ENCODE results near the gene LRRC45.

The LRRC45 gene

DNA sequence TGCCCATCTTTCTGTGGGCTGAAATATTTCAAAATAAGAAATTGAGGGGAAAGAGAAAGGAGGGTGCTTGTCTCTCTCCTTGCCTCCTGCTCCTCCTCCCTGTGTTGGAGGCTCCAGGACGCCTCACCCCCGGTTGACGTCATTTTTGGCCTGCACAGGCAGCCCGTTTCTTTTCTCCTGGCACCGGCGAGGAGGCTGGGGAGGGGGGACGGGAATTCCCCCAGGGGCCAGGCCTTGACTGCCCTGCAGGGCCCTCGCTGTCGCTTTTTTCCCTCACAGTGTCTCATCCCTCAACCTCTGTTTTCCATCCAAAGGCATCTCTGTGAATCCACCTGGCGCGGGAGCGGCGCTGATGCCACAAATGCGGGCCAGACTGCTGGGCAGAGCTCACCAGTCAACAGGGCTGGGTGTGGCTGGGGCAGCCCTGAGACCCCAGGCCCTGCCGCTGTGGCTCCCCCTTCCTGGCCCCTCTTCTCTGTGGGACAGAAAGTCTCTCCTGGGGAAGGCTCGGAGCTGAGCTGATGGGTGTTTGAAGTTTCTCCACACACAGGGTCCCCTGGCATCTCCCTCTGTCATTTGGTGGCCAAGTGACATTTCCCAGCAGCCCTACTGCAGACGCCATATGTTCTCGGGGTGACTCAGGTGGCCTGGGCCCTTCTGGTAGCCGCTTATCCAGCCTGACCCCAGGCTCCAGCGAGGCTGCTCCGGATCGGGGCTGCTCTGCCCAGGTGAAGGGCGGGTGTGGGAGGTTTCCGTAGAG is 16.5 kb upstream of the LRRC45 start:
- H3K27ac ChIP-seq (ENCODE audit: low read depth, low read length), result no peak overlapping the region

DNA sequence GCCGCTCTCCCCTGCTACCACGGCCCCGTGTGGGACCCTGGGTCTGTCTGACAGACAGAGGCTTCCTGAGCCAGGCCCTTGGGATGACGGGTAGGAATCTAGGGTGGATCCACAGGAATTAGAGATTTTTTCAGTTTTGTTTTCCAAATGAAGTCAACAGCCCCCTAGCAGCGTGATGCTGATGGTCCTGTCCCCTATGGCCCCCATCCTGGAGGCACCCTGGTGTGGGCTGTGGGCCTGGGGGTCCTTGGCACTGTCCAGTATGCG is 15.9 kb upstream of the LRRC45 start:
- Histone ChIP-seq H4K20me1 (ENCODE audit: control insufficient read depth, insufficient read depth, low read depth, low read length) (no peaks in the 10 kb centered on the region), H3K79me2 (ENCODE audit: control insufficient read depth, low read length) (no peaks in the 10 kb centered on the region), H3K36me3 (ENCODE audit: control insufficient read depth, low read length) (no peaks in the 10 kb centered on the region), H3K9me2 (replicated peaks; ENCODE audit: control insufficient read depth, low read length) (no peaks in the 10 kb centered on the region), H3K4me1 (ENCODE audit: control insufficient read depth, low read length) (no peaks in the 10 kb centered on the region), H3K27ac (ENCODE audit: low read depth, low read length) (no peak overlapping the region), H3K4me3 (ENCODE audit: low read length) (no peak overlapping the region), H3K9me3 (ENCODE audit: control insufficient read depth, insufficient read depth, low read length) (no peaks in the 10 kb centered on the region), H3K4me2 (ENCODE audit: low read length) (no peak overlapping the region), H3F3A (ENCODE audit: control insufficient read depth, insufficient read depth) (no peaks in the 10 kb centered on the region), H3K27me3 (ENCODE audit: control insufficient read depth, low read length) (no peaks in the 10 kb centered on the region)
- TF ChIP-seq, protein P1, sequence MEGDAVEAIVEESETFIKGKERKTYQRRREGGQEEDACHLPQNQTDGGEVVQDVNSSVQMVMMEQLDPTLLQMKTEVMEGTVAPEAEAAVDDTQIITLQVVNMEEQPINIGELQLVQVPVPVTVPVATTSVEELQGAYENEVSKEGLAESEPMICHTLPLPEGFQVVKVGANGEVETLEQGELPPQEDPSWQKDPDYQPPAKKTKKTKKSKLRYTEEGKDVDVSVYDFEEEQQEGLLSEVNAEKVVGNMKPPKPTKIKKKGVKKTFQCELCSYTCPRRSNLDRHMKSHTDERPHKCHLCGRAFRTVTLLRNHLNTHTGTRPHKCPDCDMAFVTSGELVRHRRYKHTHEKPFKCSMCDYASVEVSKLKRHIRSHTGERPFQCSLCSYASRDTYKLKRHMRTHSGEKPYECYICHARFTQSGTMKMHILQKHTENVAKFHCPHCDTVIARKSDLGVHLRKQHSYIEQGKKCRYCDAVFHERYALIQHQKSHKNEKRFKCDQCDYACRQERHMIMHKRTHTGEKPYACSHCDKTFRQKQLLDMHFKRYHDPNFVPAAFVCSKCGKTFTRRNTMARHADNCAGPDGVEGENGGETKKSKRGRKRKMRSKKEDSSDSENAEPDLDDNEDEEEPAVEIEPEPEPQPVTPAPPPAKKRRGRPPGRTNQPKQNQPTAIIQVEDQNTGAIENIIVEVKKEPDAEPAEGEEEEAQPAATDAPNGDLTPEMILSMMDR (IDR thresholded peaks at IDR 0.05; ENCODE audit: low read depth, low read length, poor library complexity, severe bottlenecking), result no peak
- TF ChIP-seq EZH2phosphoT487 (IDR thresholded peaks at IDR 0.05; ENCODE audit: borderline replicate concordance, low read length), result no peak

More for the DNA sequence above, 16.5 kb upstream of the LRRC45 start:
- Histone ChIP-seq H3K36me3 (ENCODE audit: control insufficient read depth, low read length) (no peaks in the 10 kb centered on the region), H3K9me2 (replicated peaks; ENCODE audit: control insufficient read depth, low read length) (no peaks in the 10 kb centered on the region), H3K27me3 (ENCODE audit: control insufficient read depth, low read length) (no peaks in the 10 kb centered on the region), H3K79me2 (ENCODE audit: control insufficient read depth, low read length) (no peaks in the 10 kb centered on the region), H3K9me3 (ENCODE audit: control insufficient read depth, insufficient read depth, low read length) (no peaks in the 10 kb centered on the region), H4K20me1 (ENCODE audit: control insufficient read depth, insufficient read depth, low read depth, low read length) (no peaks in the 10 kb centered on the region), H3K4me3 (ENCODE audit: low read length) (no peak overlapping the region), H3K4me1 (ENCODE audit: control insufficient read depth, low read length) (no peaks in the 10 kb centered on the region), H3K4me2 (ENCODE audit: low read length) (no peak overlapping the region), H3F3A (ENCODE audit: control insufficient read depth, insufficient read depth) (no peaks in the 10 kb centered on the region)
- TF ChIP-seq, protein P1 (IDR thresholded peaks at IDR 0.05; ENCODE audit: low read depth, low read length, poor library complexity, severe bottlenecking), result no peak
- no peak for TF ChIP-seq EZH2phosphoT487 (IDR thresholded peaks at IDR 0.05; ENCODE audit: borderline replicate concordance, low read length)

DNA sequence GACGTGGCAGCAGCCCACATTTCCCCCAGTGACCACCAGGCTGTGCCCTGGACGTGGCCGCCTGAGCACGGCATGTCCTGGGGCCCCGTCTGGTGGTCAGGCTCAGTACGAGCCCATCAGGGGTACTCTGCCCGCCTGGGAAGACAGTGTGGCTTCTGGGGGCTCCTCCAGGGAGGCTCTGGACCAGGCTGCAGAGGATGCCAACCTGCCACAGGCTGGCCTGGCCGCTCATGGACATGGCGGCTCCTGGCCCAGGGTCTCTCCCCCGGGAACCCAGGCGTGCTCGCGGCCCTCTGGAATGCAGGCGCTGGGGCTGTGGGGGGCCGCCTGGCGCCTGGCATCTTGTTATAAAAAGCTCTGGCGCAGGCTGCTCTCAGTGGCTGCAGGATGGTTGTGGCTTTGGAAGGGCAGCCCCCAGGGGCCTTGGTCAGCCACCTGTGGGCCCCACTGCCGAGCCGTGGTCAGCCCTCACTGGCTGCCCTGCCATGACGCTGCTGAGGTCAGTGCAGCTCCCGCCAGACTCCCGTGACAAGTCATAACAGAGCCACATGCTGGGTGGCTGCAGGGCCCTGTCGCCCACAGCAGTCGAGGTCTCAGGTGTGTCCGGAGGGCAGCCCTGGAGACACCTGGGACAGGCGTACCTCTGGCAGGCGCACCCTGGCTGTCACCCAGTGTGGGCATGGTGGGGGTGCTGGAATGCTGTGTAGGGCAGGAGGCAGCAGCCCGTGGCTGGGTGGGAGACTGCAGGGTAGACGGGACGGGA is 15.4 kb upstream of the LRRC45 start:
- no peaks in the 10 kb centered on the region for H3K36me3 ChIP-seq (ENCODE audit: control insufficient read depth, low read length)
- H3K9me3 ChIP-seq (ENCODE audit: control insufficient read depth, insufficient read depth, low read length), result no peaks in the 10 kb centered on the region
- H3F3A ChIP-seq (ENCODE audit: control insufficient read depth, insufficient read depth), result no peaks in the 10 kb centered on the region
- no peak for TF ChIP-seq EZH2phosphoT487 (IDR thresholded peaks at IDR 0.05; ENCODE audit: borderline replicate concordance, low read length)
- TF ChIP-seq, protein P1 (IDR thresholded peaks at IDR 0.05; ENCODE audit: low read depth, low read length, poor library complexity, severe bottlenecking), result no peak
- no peaks in the 10 kb centered on the region for H3K4me1 ChIP-seq (ENCODE audit: control insufficient read depth, low read length)
- no peak overlapping the region for H3K4me3 ChIP-seq (ENCODE audit: low read length)
- H4K20me1 ChIP-seq (ENCODE audit: control insufficient read depth, insufficient read depth, low read depth, low read length), result no peaks in the 10 kb centered on the region
- no peaks in the 10 kb centered on the region for H3K79me2 ChIP-seq (ENCODE audit: control insufficient read depth, low read length)
- H3K4me2 ChIP-seq (ENCODE audit: low read length), result no peak overlapping the region
- no peak overlapping the region for H3K27ac ChIP-seq (ENCODE audit: low read depth, low read length)
- no peaks in the 10 kb centered on the region for H3K27me3 ChIP-seq (ENCODE audit: control insufficient read depth, low read length)
- no peaks in the 10 kb centered on the region for H3K9me2 ChIP-seq (replicated peaks; ENCODE audit: control insufficient read depth, low read length)
